Parathyroid adenoma (tissue), 2 donors: ENCODE results near the gene GRIK2.

Experiments used
- H2AFZ ChIP-seq: fragments of 300-600 bp; sonication (generic); one replicate; pipeline ENCODE4 v1.7.0; 2017; ENCODE audit warnings: antibody characterized with exemption, mild to moderate bottlenecking
- H3K27ac ChIP-seq: fragments of 300-600 bp; sonication (generic); one replicate; pipeline ENCODE4 v1.7.0; 2017
- H3K27me3 ChIP-seq: fragments of 300-600 bp; sonication (generic); one replicate; pipeline ENCODE4 v1.7.0; 2017; ENCODE audit warnings: low read length; ENCODE audit not compliant: control insufficient read depth, insufficient read depth
- H3K36me3 ChIP-seq: fragments of 300-600 bp; sonication (generic); one replicate; pipeline ENCODE4 v1.7.0; 2017; ENCODE audit warnings: low read length; ENCODE audit not compliant: control insufficient read depth, insufficient read depth
- H3K4me1 ChIP-seq: fragments of 300-600 bp; sonication (generic); one replicate; pipeline ENCODE4 v1.7.0; 2017; ENCODE audit warnings: control low read depth
- H3K4me2 ChIP-seq: fragments of 300-600 bp; sonication (generic); one replicate; pipeline ENCODE4 v1.7.0; 2017; ENCODE audit warnings: low read length
- H3K4me3 ChIP-seq: fragments of 300-600 bp; sonication (generic); one replicate; pipeline ENCODE4 v1.7.0; 2017; ENCODE audit warnings: low read depth, low read length
- H3K79me2 ChIP-seq: fragments of 300-600 bp; sonication (generic); one replicate; pipeline ENCODE4 v1.7.0; 2017; ENCODE audit warnings: control low read depth
- H3K9ac ChIP-seq: fragments of 300-600 bp; sonication (generic); one replicate; pipeline ENCODE4 v1.7.0; 2017; ENCODE audit warnings: mild to moderate bottlenecking
- H3K9me3 ChIP-seq: fragments of 300-600 bp; sonication (generic); one replicate; pipeline ENCODE4 v1.7.0; 2017; ENCODE audit warnings: low read length; ENCODE audit not compliant: control insufficient read depth
- TF ChIP-seq, protein P1 (sequence below): fragments of 300-600 bp; sonication (generic); IDR thresholded peaks from one replicate; pipeline ENCODE4 v1.7.0; 2017; ENCODE audit warnings: antibody characterized with exemption, mild to moderate bottlenecking
- donor health status: primary hyperparathyroidism.

The GRIK2 gene

DNA sequence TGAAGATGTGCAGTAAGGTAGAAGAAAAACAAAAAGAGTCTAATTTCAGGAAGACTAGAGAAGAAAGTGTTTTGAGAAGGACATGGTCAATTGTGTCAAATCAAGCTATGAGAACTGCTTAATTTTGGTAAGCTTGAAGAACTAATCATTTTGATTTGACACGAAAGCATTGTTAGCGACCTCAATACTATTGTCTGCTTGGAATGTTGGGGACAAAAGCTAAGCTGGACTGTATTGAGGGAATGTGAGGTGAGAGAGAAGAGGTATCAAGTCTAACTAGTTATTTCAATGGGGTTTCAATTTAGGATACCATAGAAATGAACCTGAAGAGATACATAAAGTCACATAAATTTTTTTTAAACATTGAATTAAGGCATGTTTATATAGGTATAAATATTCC lies 309.8 kb downstream of the GRIK2 start:
- TF ChIP-seq, protein P1, sequence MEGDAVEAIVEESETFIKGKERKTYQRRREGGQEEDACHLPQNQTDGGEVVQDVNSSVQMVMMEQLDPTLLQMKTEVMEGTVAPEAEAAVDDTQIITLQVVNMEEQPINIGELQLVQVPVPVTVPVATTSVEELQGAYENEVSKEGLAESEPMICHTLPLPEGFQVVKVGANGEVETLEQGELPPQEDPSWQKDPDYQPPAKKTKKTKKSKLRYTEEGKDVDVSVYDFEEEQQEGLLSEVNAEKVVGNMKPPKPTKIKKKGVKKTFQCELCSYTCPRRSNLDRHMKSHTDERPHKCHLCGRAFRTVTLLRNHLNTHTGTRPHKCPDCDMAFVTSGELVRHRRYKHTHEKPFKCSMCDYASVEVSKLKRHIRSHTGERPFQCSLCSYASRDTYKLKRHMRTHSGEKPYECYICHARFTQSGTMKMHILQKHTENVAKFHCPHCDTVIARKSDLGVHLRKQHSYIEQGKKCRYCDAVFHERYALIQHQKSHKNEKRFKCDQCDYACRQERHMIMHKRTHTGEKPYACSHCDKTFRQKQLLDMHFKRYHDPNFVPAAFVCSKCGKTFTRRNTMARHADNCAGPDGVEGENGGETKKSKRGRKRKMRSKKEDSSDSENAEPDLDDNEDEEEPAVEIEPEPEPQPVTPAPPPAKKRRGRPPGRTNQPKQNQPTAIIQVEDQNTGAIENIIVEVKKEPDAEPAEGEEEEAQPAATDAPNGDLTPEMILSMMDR: no peak
- Histone ChIP-seq H3K36me3 (no peaks in the 10 kb centered on the region), H3K79me2 (no peaks in the 10 kb centered on the region), H3K9ac (no peak overlapping the region), H3K27ac (no peak overlapping the region), H3K4me1 (no peaks in the 10 kb centered on the region), H3K4me2 (no peak overlapping the region), H2AFZ (no peak overlapping the region), H3K27me3 (no peaks in the 10 kb centered on the region), H3K4me3 (no peak overlapping the region), H3K9me3 (no peaks in the 10 kb centered on the region)

DNA sequence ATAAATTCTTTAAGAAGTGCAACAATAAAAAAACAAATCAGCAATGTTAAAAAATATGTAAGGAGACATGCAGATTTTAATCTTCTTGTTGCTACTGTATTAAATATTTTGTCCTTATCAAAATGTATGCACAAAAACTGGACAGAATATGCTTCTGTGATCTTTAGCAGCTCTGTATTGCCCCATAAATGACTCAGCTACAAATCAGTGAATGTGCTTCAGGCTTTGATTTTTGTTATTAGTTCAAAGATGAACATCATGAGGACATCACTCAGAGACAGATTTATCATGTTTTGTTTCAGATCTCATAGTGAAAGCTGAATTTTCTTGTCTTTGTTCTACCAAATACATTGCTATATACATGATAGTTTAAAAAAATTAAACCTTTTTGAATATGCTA lies 312.4 kb downstream of the GRIK2 start:
- Histone ChIP-seq H3K9me3 (no peaks in the 10 kb centered on the region), H3K27me3 (no peaks in the 10 kb centered on the region), H3K79me2 (no peaks in the 10 kb centered on the region), H3K4me2 (no peak overlapping the region), H3K4me1 (no peaks in the 10 kb centered on the region), H3K36me3 (no peaks in the 10 kb centered on the region), H3K4me3 (no peak overlapping the region), H3K27ac (no peak overlapping the region), H2AFZ (no peak overlapping the region), H3K9ac (no peak overlapping the region)
- TF ChIP-seq, protein P1: no peak

DNA sequence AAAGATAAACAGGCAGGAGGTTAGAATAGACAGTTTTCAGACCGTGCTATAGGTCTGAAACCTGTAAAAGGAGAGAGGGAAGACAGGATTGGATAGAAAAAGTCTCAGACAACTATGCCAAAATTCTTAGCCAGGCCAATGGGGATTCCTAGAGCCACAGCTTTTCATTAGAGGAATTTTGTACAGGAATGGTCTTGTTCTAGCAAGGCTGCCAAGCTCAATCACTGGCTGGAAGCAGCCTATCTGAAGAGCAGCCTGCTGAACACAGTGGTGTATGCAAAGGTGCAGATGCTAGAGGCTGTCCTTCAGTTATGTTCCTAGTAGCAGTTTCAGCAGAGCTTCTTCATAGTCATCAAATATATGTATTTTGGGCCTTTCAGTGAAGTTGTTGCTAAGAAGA lies 313.1 kb downstream of the GRIK2 start:
- no peaks in the 10 kb centered on the region for H3K9me3 ChIP-seq
- TF ChIP-seq, protein P1: no peak
- H2AFZ ChIP-seq: no peak overlapping the region
- no peak overlapping the region for H3K9ac ChIP-seq
- no peak overlapping the region for H3K4me3 ChIP-seq
- no peak overlapping the region for H3K4me2 ChIP-seq
- H3K27me3 ChIP-seq: no peaks in the 10 kb centered on the region
- no peaks in the 10 kb centered on the region for H3K4me1 ChIP-seq
- no peaks in the 10 kb centered on the region for H3K79me2 ChIP-seq
- H3K27ac ChIP-seq: no peak overlapping the region
- no peaks in the 10 kb centered on the region for H3K36me3 ChIP-seq

DNA sequence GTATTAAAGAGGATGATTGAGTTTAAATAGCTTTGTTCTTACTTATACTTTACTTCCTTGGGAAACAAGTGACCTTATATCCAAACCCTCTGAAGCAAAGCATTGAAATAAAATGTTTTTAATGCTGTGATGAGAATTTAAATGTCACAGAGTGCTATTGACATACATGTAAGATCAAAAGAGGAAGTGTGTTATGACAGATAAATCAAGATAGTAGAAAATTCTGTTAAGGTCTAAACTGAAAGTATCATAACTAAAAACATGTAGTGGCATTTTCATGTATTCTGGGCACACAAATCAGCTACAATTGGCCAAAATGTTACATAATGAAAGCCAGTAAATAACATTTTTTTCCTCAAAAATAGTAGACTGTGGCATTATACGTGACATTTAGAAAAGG lies 318.0 kb downstream of the GRIK2 start:
- Histone ChIP-seq H3K4me1 (no peaks in the 10 kb centered on the region), H3K27me3 (no peaks in the 10 kb centered on the region), H3K27ac (no peak overlapping the region), H3K9ac (no peak overlapping the region), H3K4me2 (no peak overlapping the region), H3K36me3 (no peaks in the 10 kb centered on the region), H3K79me2 (no peaks in the 10 kb centered on the region), H2AFZ (no peak overlapping the region), H3K9me3 (no peaks in the 10 kb centered on the region), H3K4me3 (no peak overlapping the region)
- TF ChIP-seq, protein P1: no peak

DNA sequence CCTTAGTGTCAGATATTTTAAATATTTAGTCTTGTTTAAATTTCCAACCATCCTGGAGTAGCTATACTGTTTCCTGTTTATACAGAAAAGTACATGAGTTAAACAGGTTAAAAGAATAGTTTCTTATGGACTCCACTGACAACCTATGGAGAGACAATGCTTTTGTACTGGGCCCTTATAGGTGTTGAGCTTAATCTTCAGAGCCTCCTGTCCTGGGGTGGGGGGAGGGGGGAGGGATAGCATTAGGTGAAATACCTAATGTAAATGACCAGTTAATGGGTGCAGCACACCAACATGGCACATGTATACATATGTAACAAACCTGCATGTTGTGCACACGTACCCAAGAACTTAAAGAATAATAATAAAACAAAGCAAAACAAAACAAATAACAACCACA lies 322.9 kb downstream of the GRIK2 start:
- TF ChIP-seq, protein P1: no peak
- no peak overlapping the region for H3K27ac ChIP-seq
- no peak overlapping the region for H2AFZ ChIP-seq
- H3K9me3 ChIP-seq: no peaks in the 10 kb centered on the region
- H3K4me2 ChIP-seq: no peak overlapping the region
- H3K4me1 ChIP-seq: no peaks in the 10 kb centered on the region
- no peaks in the 10 kb centered on the region for H3K79me2 ChIP-seq
- no peak overlapping the region for H3K4me3 ChIP-seq
- H3K36me3 ChIP-seq: no peaks in the 10 kb centered on the region
- H3K27me3 ChIP-seq: no peaks in the 10 kb centered on the region
- H3K9ac ChIP-seq: no peak overlapping the region
